WTC11 (cell line): ENCODE data around the gene SORT1. TPM values are rescaled to one million over a fixed set of nuclear protein-coding genes. Genes with fewer than 3 reads are reported as not detected.

Experiments used
- ATAC-seq: fragments of 200-7000 bp; cut with Tn5 transposase; 2 replicates; pipeline ENCODE4 v1.10.0; 2021; ENCODE audit warnings: mild to moderate bottlenecking, moderate library complexity
- CTCF ChIA-PET: fragments of 300-600 bp; sonication (Branson Sonifier 250); formaldehyde crosslinking; loops from one replicate; lab custom pipeline; 2021; ENCODE audit warnings: antibody characterized with exemption; lab: Charles Lee
- POLR2A ChIA-PET: fragments of 350-600 bp; sonication (Branson Sonifier 250); formaldehyde crosslinking; loops from one replicate; lab custom pipeline; 2021; ENCODE audit warnings: antibody characterized with exemption; lab: Charles Lee
- DNase-seq: peaks from one replicate; pipeline ENCODE4 v3.0.0; 2021; ENCODE audit warnings: low spot score
- H3K27ac Mint-ChIP-seq: 2 replicates; pipeline ENCODE4 v1.8.0; 2021; ENCODE audit warnings: mixed read lengths
- H3K27me3 Mint-ChIP-seq: 2 replicates; pipeline ENCODE4 v1.8.0; 2021; ENCODE audit warnings: low read depth, mild to moderate bottlenecking, moderate library complexity, mixed read lengths
- H3K36me3 Mint-ChIP-seq: 2 replicates; pipeline ENCODE4 v1.8.0; 2021; ENCODE audit warnings: mixed read lengths
- H3K4me1 Mint-ChIP-seq: 2 replicates; pipeline ENCODE4 v1.8.0; 2022; ENCODE audit warnings: mixed read lengths
- H3K4me3 Mint-ChIP-seq: 2 replicates; pipeline ENCODE4 v1.8.0; 2021; ENCODE audit warnings: mild to moderate bottlenecking, moderate library complexity, mixed read lengths
- H3K9me3 Mint-ChIP-seq: 2 replicates; pipeline ENCODE4 v1.8.0; 2021; ENCODE audit warnings: mixed read lengths
- AR ChIP-seq: fragments of 250-450 bp; sonication (Bioruptor Pico); IDR thresholded peaks from 2 replicates; pipeline ENCODE4 v1.9.0; 2021; ENCODE audit warnings: mild to moderate bottlenecking
- CBFB ChIP-seq: sonication (generic); formaldehyde crosslinking; IDR thresholded peaks from 2 replicates; pipeline ENCODE4 v1.8.1; 2022; ENCODE audit warnings: mild to moderate bottlenecking, low read depth, missing genetic modification reagents
- CREB1 ChIP-seq: sonication (generic); formaldehyde crosslinking; IDR thresholded peaks from 2 replicates; pipeline ENCODE4 v1.8.0; 2023; ENCODE audit warnings: mild to moderate bottlenecking, missing genetic modification reagents
- ELF4 ChIP-seq: sonication (generic); formaldehyde crosslinking; IDR thresholded peaks from 2 replicates; pipeline ENCODE4 v1.8.1; 2022; ENCODE audit warnings: low read depth, mild to moderate bottlenecking, moderate library complexity, missing genetic modification reagents
- FOXK1 ChIP-seq: sonication (generic); formaldehyde crosslinking; IDR thresholded peaks from 2 replicates; pipeline ENCODE4 v1.8.0; 2022; ENCODE audit warnings: mild to moderate bottlenecking, moderate library complexity, missing genetic modification reagents
- FOXP1 ChIP-seq: sonication (generic); formaldehyde crosslinking; IDR thresholded peaks from 2 replicates; pipeline ENCODE4 v1.8.0; 2022; ENCODE audit warnings: missing genetic modification reagents, mild to moderate bottlenecking, moderate library complexity, borderline replicate concordance
- GRHL2 ChIP-seq: fragments of 250-450 bp; sonication (Bioruptor Pico); IDR thresholded peaks from 2 replicates; pipeline ENCODE4 v1.8.0; 2022; ENCODE audit warnings: mild to moderate bottlenecking, moderate library complexity; ENCODE audit not compliant: insufficient replicate concordance, severe bottlenecking
- KAT7 ChIP-seq: sonication (generic); formaldehyde crosslinking; IDR thresholded peaks from 2 replicates; pipeline ENCODE4 v1.8.1; 2023; ENCODE audit warnings: missing genetic modification reagents, mild to moderate bottlenecking, borderline replicate concordance
- MXD4 ChIP-seq: fragments of 250-450 bp; sonication (Bioruptor Pico); IDR thresholded peaks from 2 replicates; pipeline ENCODE4 v1.8.0; 2021; ENCODE audit warnings: mild to moderate bottlenecking, moderate library complexity, borderline replicate concordance
- OVOL2 ChIP-seq: fragments of 250-450 bp; sonication (Bioruptor Pico); IDR thresholded peaks from 2 replicates; pipeline ENCODE4 v1.9.0; 2021; ENCODE audit warnings: mild to moderate bottlenecking, borderline replicate concordance
- RELA ChIP-seq: sonication (generic); formaldehyde crosslinking; IDR thresholded peaks from 2 replicates; pipeline ENCODE4 v1.8.1; 2022; ENCODE audit warnings: missing genetic modification reagents, mild to moderate bottlenecking, borderline replicate concordance
- SMAD3 ChIP-seq: sonication (generic); formaldehyde crosslinking; IDR thresholded peaks from 2 replicates; pipeline ENCODE4 v1.8.0; 2022; ENCODE audit warnings: missing genetic modification reagents, mild to moderate bottlenecking, borderline replicate concordance
- SP1 ChIP-seq: sonication (generic); formaldehyde crosslinking; conservative IDR thresholded peaks from 2 replicates; pipeline ENCODE4 v1.8.1; 2022; ENCODE audit warnings: missing genetic modification reagents
- USF2 ChIP-seq: sonication (generic); formaldehyde crosslinking; IDR thresholded peaks from 2 replicates; pipeline ENCODE4 v1.8.1; 2023; ENCODE audit warnings: mild to moderate bottlenecking, missing genetic modification reagents, moderate library complexity
- ZBTB43 ChIP-seq: sonication (generic); formaldehyde crosslinking; IDR thresholded peaks from 2 replicates; pipeline ENCODE4 v1.8.1; 2023; ENCODE audit warnings: mild to moderate bottlenecking, missing genetic modification reagents
- ZNF317 ChIP-seq: sonication (generic); formaldehyde crosslinking; IDR thresholded peaks from 2 replicates; pipeline ENCODE4 v1.8.1; 2023; ENCODE audit warnings: low read depth, mild to moderate bottlenecking, moderate library complexity, missing genetic modification reagents, borderline replicate concordance
- total RNA-seq: library from RNA; stranded (reverse); gene quantifications from 3 replicates; pipeline ENCODE4 v1.2.3, GENCODE V29; 2021
- TF ChIP-seq, protein P1 (sequence below): sonication (generic); formaldehyde crosslinking; IDR thresholded peaks from 2 replicates; pipeline ENCODE4 v1.8.0; 2022; ENCODE audit warnings: mild to moderate bottlenecking, missing genetic modification reagents
- TF ChIP-seq, protein P2 (sequence below): sonication (generic); formaldehyde crosslinking; IDR thresholded peaks from 2 replicates; pipeline ENCODE4 v1.8.0; 2022; ENCODE audit warnings: mild to moderate bottlenecking, missing genetic modification reagents
- TF ChIP-seq, protein P3 (sequence below): sonication (generic); formaldehyde crosslinking; IDR thresholded peaks from 2 replicates; pipeline ENCODE4 v1.8.0; 2022; ENCODE audit warnings: mild to moderate bottlenecking, missing genetic modification reagents
- TF ChIP-seq, protein P4 (sequence below): sonication (generic); formaldehyde crosslinking; IDR thresholded peaks from 2 replicates; pipeline ENCODE4 v1.8.0; 2023; ENCODE audit warnings: missing genetic modification reagents, mild to moderate bottlenecking, borderline replicate concordance

Gene SORT1
- total RNA-seq, 1 experiment from 2014 or later, result 55.9 TPM

DNA sequence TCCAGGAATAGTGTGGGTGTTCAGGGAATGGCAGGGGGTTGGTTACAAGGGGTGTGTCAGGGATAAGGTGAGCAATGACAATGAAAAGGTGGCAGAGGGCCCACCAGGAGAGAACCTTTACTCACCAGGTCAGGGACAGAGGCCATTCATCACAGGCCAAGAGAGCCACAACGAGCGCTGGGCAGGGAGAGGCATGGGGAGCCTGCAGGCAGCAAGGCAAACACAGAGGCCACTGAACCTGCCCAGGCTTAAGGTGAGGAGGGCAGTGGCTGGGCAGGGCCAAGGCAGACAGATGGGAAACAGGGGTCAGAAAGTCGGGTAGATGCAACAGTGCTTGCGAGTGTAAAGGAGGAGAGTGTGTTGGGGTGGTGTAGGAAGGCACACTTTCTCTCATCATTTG is 62.6 kb downstream of the SORT1 start:
- TF ChIP-seq KAT7 (CRISPR knock-in tag), result no peak
- TF ChIP-seq, protein P1, sequence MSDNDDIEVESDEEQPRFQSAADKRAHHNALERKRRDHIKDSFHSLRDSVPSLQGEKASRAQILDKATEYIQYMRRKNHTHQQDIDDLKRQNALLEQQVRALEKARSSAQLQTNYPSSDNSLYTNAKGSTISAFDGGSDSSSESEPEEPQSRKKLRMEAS, result no peak
- no peak for TF ChIP-seq USF2
- no peak for DNase-seq

GRCh38 chr1:109331113-109331512 is 66.6 kb downstream of the SORT1 start:
- no peaks in the 10 kb centered on the region for H3K27me3 Mint-ChIP-seq
- ATAC-seq, result no peak
- H3K4me1 Mint-ChIP-seq, result no peaks in the 10 kb centered on the region
- no peak overlapping the region for H3K27ac Mint-ChIP-seq
- H3K36me3 Mint-ChIP-seq, result peaks cover 74% of the 10 kb centered on the region
- no peak overlapping the region for H3K4me3 Mint-ChIP-seq
- CTCF ChIA-PET, result interaction anchor here (0.7 kb wide), 1 partner anchor 35 kb away, joined by 3 read pairs; no protein-coding TSS in a partner anchor
- no peak for DNase-seq
- H3K9me3 Mint-ChIP-seq, result peaks cover 16% of the 10 kb centered on the region
- no peak for TF ChIP-seq ELF4 (CRISPR knock-in tag)
- TF ChIP-seq ZBTB43 (CRISPR knock-in tag), result no peak
- TF ChIP-seq OVOL2 (CRISPR knock-in tag), result no peak
- no peak for TF ChIP-seq CBFB (CRISPR knock-in tag)
- no peak for TF ChIP-seq SMAD3
- no peak for TF ChIP-seq RELA (CRISPR knock-in tag)
- no peak for TF ChIP-seq ZNF317 (CRISPR knock-in tag)
- TF ChIP-seq, protein P2, sequence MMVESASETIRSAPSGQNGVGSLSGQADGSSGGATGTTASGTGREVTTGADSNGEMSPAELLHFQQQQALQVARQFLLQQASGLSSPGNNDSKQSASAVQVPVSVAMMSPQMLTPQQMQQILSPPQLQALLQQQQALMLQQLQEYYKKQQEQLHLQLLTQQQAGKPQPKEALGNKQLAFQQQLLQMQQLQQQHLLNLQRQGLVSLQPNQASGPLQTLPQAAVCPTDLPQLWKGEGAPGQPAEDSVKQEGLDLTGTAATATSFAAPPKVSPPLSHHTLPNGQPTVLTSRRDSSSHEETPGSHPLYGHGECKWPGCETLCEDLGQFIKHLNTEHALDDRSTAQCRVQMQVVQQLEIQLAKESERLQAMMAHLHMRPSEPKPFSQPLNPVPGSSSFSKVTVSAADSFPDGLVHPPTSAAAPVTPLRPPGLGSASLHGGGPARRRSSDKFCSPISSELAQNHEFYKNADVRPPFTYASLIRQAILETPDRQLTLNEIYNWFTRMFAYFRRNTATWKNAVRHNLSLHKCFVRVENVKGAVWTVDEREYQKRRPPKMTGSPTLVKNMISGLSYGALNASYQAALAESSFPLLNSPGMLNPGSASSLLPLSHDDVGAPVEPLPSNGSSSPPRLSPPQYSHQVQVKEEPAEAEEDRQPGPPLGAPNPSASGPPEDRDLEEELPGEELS (CRISPR knock-in tag), result no peak
- TF ChIP-seq FOXP1 (CRISPR knock-in tag), result no peak
- no peak for TF ChIP-seq FOXK1 (CRISPR knock-in tag)
- TF ChIP-seq, protein P3, sequence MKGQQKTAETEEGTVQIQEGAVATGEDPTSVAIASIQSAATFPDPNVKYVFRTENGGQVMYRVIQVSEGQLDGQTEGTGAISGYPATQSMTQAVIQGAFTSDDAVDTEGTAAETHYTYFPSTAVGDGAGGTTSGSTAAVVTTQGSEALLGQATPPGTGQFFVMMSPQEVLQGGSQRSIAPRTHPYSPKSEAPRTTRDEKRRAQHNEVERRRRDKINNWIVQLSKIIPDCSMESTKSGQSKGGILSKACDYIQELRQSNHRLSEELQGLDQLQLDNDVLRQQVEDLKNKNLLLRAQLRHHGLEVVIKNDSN (CRISPR knock-in tag), result no peak
- TF ChIP-seq, all 79 proteins: peak for 0
- POLR2A ChIA-PET, result interaction anchor here (0.7 kb wide), 1 partner anchor 820 kb away, joined by 3 read pairs; no protein-coding TSS in a partner anchor

More for the DNA sequence above, 62.6 kb downstream of the SORT1 start:
- no peaks in the 10 kb centered on the region for H3K4me1 Mint-ChIP-seq
- H3K36me3 Mint-ChIP-seq, result peaks cover 83% of the 10 kb centered on the region
- peaks cover 16% of the 10 kb centered on the region for H3K9me3 Mint-ChIP-seq
- CTCF ChIA-PET, result no interaction called here
- no peaks in the 10 kb centered on the region for H3K27me3 Mint-ChIP-seq
- POLR2A ChIA-PET, result interaction anchor here (1.2 kb wide), 1 partner anchor 52 kb away, joined by 3 read pairs; the partner anchor contains the start of gene PSRC1
- ATAC-seq, result no peak
- no peak overlapping the region for H3K4me3 Mint-ChIP-seq
- H3K27ac Mint-ChIP-seq, result no peak overlapping the region

DNA sequence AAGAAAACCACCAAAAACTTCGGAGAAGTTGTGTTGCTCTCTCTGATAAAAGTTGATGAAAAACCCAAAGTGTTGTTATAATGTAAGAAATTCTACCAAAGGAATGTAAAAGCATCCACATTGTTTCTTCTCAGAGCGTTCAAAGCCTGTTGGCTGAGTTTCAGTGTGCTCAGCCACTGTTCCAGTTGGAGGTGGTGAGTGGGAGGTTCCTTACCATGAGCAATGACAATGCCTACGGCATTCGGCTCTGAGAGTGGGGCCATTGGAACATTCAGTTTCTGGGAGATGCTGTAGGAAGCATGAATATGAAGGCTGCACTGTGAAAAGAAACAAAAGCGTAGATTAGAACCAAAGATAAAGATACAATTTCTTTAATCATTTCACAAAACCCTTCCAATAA is 70.4 kb downstream of the SORT1 start:
- Mint-ChIP-seq H3K27me3 (no peaks in the 10 kb centered on the region), H3K36me3 (peaks cover 55% of the 10 kb centered on the region), H3K9me3 (peaks cover 11% of the 10 kb centered on the region), H3K4me3 (no peak overlapping the region), H3K27ac (no peak overlapping the region), H3K4me1 (no peaks in the 10 kb centered on the region)
- CTCF ChIA-PET, result no interaction called here
- POLR2A ChIA-PET, result no interaction called here
- DNase-seq, result no peak
- ATAC-seq, result no peak
- TF ChIP-seq, protein P4, sequence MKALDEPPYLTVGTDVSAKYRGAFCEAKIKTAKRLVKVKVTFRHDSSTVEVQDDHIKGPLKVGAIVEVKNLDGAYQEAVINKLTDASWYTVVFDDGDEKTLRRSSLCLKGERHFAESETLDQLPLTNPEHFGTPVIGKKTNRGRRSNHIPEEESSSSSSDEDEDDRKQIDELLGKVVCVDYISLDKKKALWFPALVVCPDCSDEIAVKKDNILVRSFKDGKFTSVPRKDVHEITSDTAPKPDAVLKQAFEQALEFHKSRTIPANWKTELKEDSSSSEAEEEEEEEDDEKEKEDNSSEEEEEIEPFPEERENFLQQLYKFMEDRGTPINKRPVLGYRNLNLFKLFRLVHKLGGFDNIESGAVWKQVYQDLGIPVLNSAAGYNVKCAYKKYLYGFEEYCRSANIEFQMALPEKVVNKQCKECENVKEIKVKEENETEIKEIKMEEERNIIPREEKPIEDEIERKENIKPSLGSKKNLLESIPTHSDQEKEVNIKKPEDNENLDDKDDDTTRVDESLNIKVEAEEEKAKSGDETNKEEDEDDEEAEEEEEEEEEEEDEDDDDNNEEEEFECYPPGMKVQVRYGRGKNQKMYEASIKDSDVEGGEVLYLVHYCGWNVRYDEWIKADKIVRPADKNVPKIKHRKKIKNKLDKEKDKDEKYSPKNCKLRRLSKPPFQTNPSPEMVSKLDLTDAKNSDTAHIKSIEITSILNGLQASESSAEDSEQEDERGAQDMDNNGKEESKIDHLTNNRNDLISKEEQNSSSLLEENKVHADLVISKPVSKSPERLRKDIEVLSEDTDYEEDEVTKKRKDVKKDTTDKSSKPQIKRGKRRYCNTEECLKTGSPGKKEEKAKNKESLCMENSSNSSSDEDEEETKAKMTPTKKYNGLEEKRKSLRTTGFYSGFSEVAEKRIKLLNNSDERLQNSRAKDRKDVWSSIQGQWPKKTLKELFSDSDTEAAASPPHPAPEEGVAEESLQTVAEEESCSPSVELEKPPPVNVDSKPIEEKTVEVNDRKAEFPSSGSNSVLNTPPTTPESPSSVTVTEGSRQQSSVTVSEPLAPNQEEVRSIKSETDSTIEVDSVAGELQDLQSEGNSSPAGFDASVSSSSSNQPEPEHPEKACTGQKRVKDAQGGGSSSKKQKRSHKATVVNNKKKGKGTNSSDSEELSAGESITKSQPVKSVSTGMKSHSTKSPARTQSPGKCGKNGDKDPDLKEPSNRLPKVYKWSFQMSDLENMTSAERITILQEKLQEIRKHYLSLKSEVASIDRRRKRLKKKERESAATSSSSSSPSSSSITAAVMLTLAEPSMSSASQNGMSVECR (CRISPR knock-in tag), result no peak
- TF ChIP-seq GRHL2 (CRISPR knock-in tag), result no peak
- no peak for TF ChIP-seq MXD4 (CRISPR knock-in tag)
- TF ChIP-seq SP1 (CRISPR knock-in tag), result no peak
- no peak for TF ChIP-seq AR (CRISPR knock-in tag)
- no peak for TF ChIP-seq CREB1 (CRISPR knock-in tag)
- no peak for TF ChIP-seq FOXK1 (CRISPR knock-in tag)
